K562 (cell line): ENCODE results near the gene B3GALT4.

Source experiments
- HCFC1 ChIP-seq: IDR thresholded peaks from 2 replicates; pipeline ENCODE4 v1.6.1; 2012; ENCODE audit warnings: low read depth, low read length, improper control_type of control experiment
- HDAC2 ChIP-seq: fragments of 450-650 bp; IDR thresholded peaks from 2 replicates; pipeline ENCODE4 v1.6.1; 2016; ENCODE audit warnings: mild to moderate bottlenecking
- NBN ChIP-seq: fragments of 450-650 bp; IDR thresholded peaks from 2 replicates; pipeline ENCODE4 v1.6.1; 2016; ENCODE audit warnings: low read depth, mild to moderate bottlenecking
- POLR2G ChIP-seq: fragments of 200-400 bp; formaldehyde crosslinking; IDR thresholded peaks from 2 replicates; pipeline ENCODE4 v1.6.1; 2017; ENCODE audit warnings: low read depth, mild to moderate bottlenecking, antibody characterized with exemption, low read length, moderate library complexity
- RFX5 ChIP-seq: IDR thresholded peaks from 2 replicates; pipeline ENCODE4 v1.6.1; 2011; ENCODE audit warnings: low read depth, mild to moderate bottlenecking, improper control_type of control experiment, low read length
- SP1 ChIP-seq: sonication (generic); formaldehyde crosslinking; IDR thresholded peaks from 2 replicates; pipeline ENCODE4 v1.8.1; 2022; ENCODE audit warnings: mild to moderate bottlenecking, missing genetic modification reagents
- SRF ChIP-seq, 2 experiments: fragments of 250-450, 450-650 bp in 1 of 2; sonication (Bioruptor Pico) in 1 of 2; sonication (generic) in 1 of 2; formaldehyde crosslinking; IDR thresholded peaks; 2 replicates each; pipeline versions ENCODE4 v1.5.0 to v1.5.1; 2020 to 2022; ENCODE audit warnings: mild to moderate bottlenecking in 1 of 2, missing genetic modification reagents in 1 of 2
- XRCC4 ChIP-seq: IDR thresholded peaks from one replicate; pipeline ENCODE4 v1.6.1; 2011; ENCODE audit not compliant: insufficient read depth, insufficient read length; ENCODE audit errors: extremely low read depth
- ZNF384 ChIP-seq: IDR thresholded peaks from 2 replicates; pipeline ENCODE4 v1.6.1; 2012; ENCODE audit warnings: low read depth, low read length, improper control_type of control experiment
- ZNF445 ChIP-seq: fragments of 250-450 bp; sonication (Bioruptor Pico); IDR thresholded peaks from 2 replicates; pipeline ENCODE4 v1.4.0; 2020; ENCODE audit warnings: low read depth, mild to moderate bottlenecking, moderate library complexity
- ZZZ3 ChIP-seq: fragments of 450-650 bp; IDR thresholded peaks from 2 replicates; pipeline ENCODE4 v1.6.1; 2016; ENCODE audit warnings: antibody characterized with exemption, mild to moderate bottlenecking, moderate library complexity

GRCh38 chr6:33250731-33251130 is 26.2 kb upstream of the B3GALT4 start:
- TF ChIP-seq HCFC1 (no peak), ZNF445 (CRISPR knock-in tag) (no peak), SP1 (CRISPR knock-in tag) (no peak), ZZZ3 (no peak), NBN (no peak), ZNF384 (no peak), XRCC4 (no peak), SRF (CRISPR knock-in tag; IDR thresholded peaks at IDR 0.05) (no peak), POLR2G (no peak), HDAC2 (no peak), RFX5 (no peak)
